Measurements from ENCODE around the gene AQP11. TPM values are rescaled to one million over a fixed set of nuclear protein-coding genes. Genes with fewer than 3 reads are reported as not detected.

The AQP11 gene
- polyA plus RNA-seq, 2 of the 4 experiments (the other 2 are of a cell fraction): 2.3 to 2.6 TPM

DNA sequence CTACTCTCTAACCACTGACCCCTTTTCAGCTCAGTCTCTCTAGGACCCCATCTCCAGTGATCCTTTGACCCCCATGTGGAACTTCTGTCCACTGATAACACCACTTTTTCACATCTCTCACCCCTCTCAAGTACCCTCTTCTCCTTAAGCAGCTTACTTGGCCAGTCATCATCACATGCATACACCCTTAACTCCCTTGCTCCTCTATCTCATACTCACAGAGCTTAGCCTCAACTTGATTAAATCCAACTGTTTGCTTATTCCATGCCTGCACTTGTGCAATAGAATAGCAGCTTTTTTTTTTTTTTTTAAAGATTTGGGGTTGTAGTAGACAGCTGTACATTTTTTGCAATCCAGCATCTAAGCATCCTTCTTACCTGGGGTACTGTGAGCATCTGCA lies 22.2 kb downstream of the AQP11 start:
- Histone ChIP-seq H3K4me3 (no peak overlapping the region), H3K4me2 (no peak overlapping the region), H3K9me3 (no peaks in the 10 kb centered on the region), H3K4me1 (peaks cover 4% of the 10 kb centered on the region; the same call in 1 of the 3 replicates), H3K27ac (no peak overlapping the region)
- no peak for DNase-seq (ENCODE audit: low read depth in 1 of 2, low spot score in 1 of 2)
- no peak for TF ChIP-seq MYC (IDR thresholded peaks at IDR 0.05; ENCODE audit: borderline replicate concordance, low read length)
- TF ChIP-seq, protein P1, sequence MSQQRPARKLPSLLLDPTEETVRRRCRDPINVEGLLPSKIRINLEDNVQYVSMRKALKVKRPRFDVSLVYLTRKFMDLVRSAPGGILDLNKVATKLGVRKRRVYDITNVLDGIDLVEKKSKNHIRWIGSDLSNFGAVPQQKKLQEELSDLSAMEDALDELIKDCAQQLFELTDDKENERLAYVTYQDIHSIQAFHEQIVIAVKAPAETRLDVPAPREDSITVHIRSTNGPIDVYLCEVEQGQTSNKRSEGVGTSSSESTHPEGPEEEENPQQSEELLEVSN (IDR thresholded peaks at IDR 0.05; ENCODE audit: borderline replicate concordance, low read depth): no peak
- TF ChIP-seq, protein P2, sequence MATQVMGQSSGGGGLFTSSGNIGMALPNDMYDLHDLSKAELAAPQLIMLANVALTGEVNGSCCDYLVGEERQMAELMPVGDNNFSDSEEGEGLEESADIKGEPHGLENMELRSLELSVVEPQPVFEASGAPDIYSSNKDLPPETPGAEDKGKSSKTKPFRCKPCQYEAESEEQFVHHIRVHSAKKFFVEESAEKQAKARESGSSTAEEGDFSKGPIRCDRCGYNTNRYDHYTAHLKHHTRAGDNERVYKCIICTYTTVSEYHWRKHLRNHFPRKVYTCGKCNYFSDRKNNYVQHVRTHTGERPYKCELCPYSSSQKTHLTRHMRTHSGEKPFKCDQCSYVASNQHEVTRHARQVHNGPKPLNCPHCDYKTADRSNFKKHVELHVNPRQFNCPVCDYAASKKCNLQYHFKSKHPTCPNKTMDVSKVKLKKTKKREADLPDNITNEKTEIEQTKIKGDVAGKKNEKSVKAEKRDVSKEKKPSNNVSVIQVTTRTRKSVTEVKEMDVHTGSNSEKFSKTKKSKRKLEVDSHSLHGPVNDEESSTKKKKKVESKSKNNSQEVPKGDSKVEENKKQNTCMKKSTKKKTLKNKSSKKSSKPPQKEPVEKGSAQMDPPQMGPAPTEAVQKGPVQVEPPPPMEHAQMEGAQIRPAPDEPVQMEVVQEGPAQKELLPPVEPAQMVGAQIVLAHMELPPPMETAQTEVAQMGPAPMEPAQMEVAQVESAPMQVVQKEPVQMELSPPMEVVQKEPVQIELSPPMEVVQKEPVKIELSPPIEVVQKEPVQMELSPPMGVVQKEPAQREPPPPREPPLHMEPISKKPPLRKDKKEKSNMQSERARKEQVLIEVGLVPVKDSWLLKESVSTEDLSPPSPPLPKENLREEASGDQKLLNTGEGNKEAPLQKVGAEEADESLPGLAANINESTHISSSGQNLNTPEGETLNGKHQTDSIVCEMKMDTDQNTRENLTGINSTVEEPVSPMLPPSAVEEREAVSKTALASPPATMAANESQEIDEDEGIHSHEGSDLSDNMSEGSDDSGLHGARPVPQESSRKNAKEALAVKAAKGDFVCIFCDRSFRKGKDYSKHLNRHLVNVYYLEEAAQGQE (IDR thresholded peaks at IDR 0.05): no peak
- no peak for TF ChIP-seq RCOR1 (IDR thresholded peaks at IDR 0.05; ENCODE audit: low read depth, low read length)
- TF ChIP-seq, protein P3, sequence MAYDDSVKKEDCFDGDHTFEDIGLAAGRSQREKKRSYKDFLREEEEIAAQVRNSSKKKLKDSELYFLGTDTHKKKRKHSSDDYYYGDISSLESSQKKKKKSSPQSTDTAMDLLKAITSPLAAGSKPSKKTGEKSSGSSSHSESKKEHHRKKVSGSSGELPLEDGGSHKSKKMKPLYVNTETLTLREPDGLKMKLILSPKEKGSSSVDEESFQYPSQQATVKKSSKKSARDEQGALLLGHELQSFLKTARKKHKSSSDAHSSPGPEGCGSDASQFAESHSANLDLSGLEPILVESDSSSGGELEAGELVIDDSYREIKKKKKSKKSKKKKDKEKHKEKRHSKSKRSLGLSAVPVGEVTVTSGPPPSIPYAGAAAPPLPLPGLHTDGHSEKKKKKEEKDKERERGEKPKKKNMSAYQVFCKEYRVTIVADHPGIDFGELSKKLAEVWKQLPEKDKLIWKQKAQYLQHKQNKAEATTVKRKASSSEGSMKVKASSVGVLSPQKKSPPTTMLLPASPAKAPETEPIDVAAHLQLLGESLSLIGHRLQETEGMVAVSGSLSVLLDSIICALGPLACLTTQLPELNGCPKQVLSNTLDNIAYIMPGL (CRISPR knock-in tag; IDR thresholded peaks at IDR 0.05; ENCODE audit: borderline replicate concordance): no peak
- TF ChIP-seq USF2 (IDR thresholded peaks at IDR 0.05): no peak
- TF ChIP-seq, protein P4, sequence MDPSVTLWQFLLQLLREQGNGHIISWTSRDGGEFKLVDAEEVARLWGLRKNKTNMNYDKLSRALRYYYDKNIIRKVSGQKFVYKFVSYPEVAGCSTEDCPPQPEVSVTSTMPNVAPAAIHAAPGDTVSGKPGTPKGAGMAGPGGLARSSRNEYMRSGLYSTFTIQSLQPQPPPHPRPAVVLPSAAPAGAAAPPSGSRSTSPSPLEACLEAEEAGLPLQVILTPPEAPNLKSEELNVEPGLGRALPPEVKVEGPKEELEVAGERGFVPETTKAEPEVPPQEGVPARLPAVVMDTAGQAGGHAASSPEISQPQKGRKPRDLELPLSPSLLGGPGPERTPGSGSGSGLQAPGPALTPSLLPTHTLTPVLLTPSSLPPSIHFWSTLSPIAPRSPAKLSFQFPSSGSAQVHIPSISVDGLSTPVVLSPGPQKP (IDR thresholded peaks at IDR 0.05; ENCODE audit: low read depth, low read length): no peak
- TF ChIP-seq, protein P5, sequence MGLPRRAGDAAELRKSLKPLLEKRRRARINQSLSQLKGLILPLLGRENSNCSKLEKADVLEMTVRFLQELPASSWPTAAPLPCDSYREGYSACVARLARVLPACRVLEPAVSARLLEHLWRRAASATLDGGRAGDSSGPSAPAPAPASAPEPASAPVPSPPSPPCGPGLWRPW (IDR thresholded peaks at IDR 0.05): no peak
- TF ChIP-seq HOXB5 (CRISPR knock-in tag; IDR thresholded peaks at IDR 0.05): no peak
- TF ChIP-seq, protein P6, sequence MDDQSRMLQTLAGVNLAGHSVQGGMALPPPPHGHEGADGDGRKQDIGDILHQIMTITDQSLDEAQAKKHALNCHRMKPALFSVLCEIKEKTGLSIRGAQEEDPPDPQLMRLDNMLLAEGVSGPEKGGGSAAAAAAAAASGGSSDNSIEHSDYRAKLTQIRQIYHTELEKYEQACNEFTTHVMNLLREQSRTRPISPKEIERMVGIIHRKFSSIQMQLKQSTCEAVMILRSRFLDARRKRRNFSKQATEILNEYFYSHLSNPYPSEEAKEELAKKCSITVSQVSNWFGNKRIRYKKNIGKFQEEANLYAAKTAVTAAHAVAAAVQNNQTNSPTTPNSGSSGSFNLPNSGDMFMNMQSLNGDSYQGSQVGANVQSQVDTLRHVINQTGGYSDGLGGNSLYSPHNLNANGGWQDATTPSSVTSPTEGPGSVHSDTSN (IDR thresholded peaks at IDR 0.05): no peak
- no peak for TF ChIP-seq SREBF2 (IDR thresholded peaks at IDR 0.05)
- TF ChIP-seq CHD4 (IDR thresholded peaks at IDR 0.05; ENCODE audit: borderline replicate concordance): no peak
- FAIRE-seq: no peak
- POLR2A ChIA-PET: interaction anchor here (0.7 to 1.3 kb wide), 2 partner anchors 10 to 383 kb away, joined by 3 to 4 read pairs; no protein-coding TSS in a partner anchor
- ATAC-seq: peak in 1 of 2 experiments; percentile 26; a peak in 2 of 6 replicates
- CTCF ChIA-PET: interaction anchor here (0.6 to 3.5 kb wide), 6 partner anchors 8 to 485 kb away, joined by 3 to 26 read pairs (median 4); partner anchors contain the start of gene MYO7A

- Histone ChIP-seq H3K4me2 (no peak overlapping the region), H3K27ac (no peak overlapping the region), H3K9me3 (no peaks in the 10 kb centered on the region), H3K4me1 (peaks cover 3% of the 10 kb centered on the region; the same call in 1 of the 3 replicates), H3K4me3 (no peak overlapping the region)
- ATAC-seq (no peak), DNase-seq (ENCODE audit: low read depth in 1 of 2, low spot score in 1 of 2) (no peak), FAIRE-seq (no peak)
- POLR2A ChIA-PET: no interaction called here
- CTCF ChIA-PET: interaction anchor here (1.4 to 3.7 kb wide), 6 partner anchors 7 to 491 kb away, joined by 3 to 26 read pairs (median 18); no protein-coding TSS in a partner anchor
- 94% methylated on average over 3 of the region's 3 CpGs for WGBS (ENCODE audit: missing lambda C conversion rate)
- TF ChIP-seq EHF (CRISPR knock-in tag; IDR thresholded peaks at IDR 0.05) (no peak), PHF8 (IDR thresholded peaks at IDR 0.05; ENCODE audit: borderline replicate concordance, low read depth) (no peak), BHLHE40 (IDR thresholded peaks at IDR 0.05; ENCODE audit: low read depth, low read length) (no peak), RFX5 (IDR thresholded peaks at IDR 0.05) (no peak), JUN (IDR thresholded peaks at IDR 0.05) (no peak), ATOH8 (CRISPR knock-in tag; IDR thresholded peaks at IDR 0.05; ENCODE audit: low read depth) (no peak), POLR2A (IDR thresholded peaks at IDR 0.05; ENCODE audit: low read length) (no peak), FOSB (CRISPR knock-in tag; IDR thresholded peaks at IDR 0.05) (no peak), NFE2L2 (conservative IDR thresholded peaks at IDR 0.05; ENCODE audit: low read length) (no peak), HOXB5 (CRISPR knock-in tag; IDR thresholded peaks at IDR 0.05) (no peak), RNF2 (IDR thresholded peaks at IDR 0.05; ENCODE audit: borderline replicate concordance, low read depth) (no peak), EP300 (IDR thresholded peaks at IDR 0.05) (no peak), CBX2 (IDR thresholded peaks at IDR 0.05; ENCODE audit: borderline replicate concordance, low read depth) (no peak)
- TF ChIP-seq, protein P4 (IDR thresholded peaks at IDR 0.05; ENCODE audit: low read depth, low read length): no peak
- TF ChIP-seq, protein P5 (IDR thresholded peaks at IDR 0.05): no peak
Observed at GRCh38 chr11:77617892-77618291, 28.1 kb downstream of the AQP11 start.
